Measurements from ENCODE around the gene TRPM6. TPM values are rescaled to one million over a fixed set of nuclear protein-coding genes. Genes with fewer than 3 reads are reported as not detected.
"Not testable (repeated sequence)": the region's sequence is repeated elsewhere in the genome, so short reads cannot be mapped to it uniquely, and the experiment has no call there.

Gene TRPM6
- total RNA-seq, 3 donors from 2014 or later = 39.3 to 125 (median 45.9) TPM

GRCh38 chr9:74861773-74862474 is 25.8 kb downstream of the TRPM6 start:
- H3K4me3 ChIP-seq = no peak overlapping the region
- peaks cover 13% of the 10 kb centered on the region for H3K4me1 ChIP-seq (ENCODE audit: low read depth)
- intact Hi-C loops (cut with DNase I, micrococcal nuclease) = no loop called here
- ATAC-seq (peak; percentile 58), DNase-seq (no peak)
- no peaks in the 10 kb centered on the region for H3K9me3 ChIP-seq
- H3K36me3 ChIP-seq (ENCODE audit: low read depth) = no peaks in the 10 kb centered on the region
- TF ChIP-seq CTCF (IDR thresholded peaks at IDR 0.05) = no peak

- no peak for TF ChIP-seq CTCF (IDR thresholded peaks at IDR 0.05)
- DNase-seq = no peak
- ATAC-seq = peak; percentile 37
- Histone ChIP-seq H3K36me3 (ENCODE audit: low read depth) (no peaks in the 10 kb centered on the region), H3K4me1 (ENCODE audit: low read depth) (peaks cover 13% of the 10 kb centered on the region), H3K9me3 (no peaks in the 10 kb centered on the region), H3K4me3 (no peak overlapping the region)
- intact Hi-C loops (cut with DNase I, micrococcal nuclease) = no loop called here
Measured at GRCh38 chr9:74861071-74861470, 26.6 kb downstream of the TRPM6 start.

GRCh38 chr9:74860247-74860646 is 27.5 kb downstream of the TRPM6 start:
- H3K4me3 ChIP-seq; H3K9me3 ChIP-seq; ATAC-seq; intact Hi-C loops (cut with DNase I, micrococcal nuclease); H3K4me1 ChIP-seq (ENCODE audit: low read depth); DNase-seq; H3K36me3 ChIP-seq (ENCODE audit: low read depth): not testable (repeated sequence)

GRCh38 chr9:74859786-74860185 is 27.9 kb downstream of the TRPM6 start:
- DNase-seq (no peak), ATAC-seq (no peak)
- H3K4me1 ChIP-seq (ENCODE audit: low read depth) = peaks cover 8% of the 10 kb centered on the region
- H3K9me3 ChIP-seq = no peaks in the 10 kb centered on the region
- intact Hi-C loops (cut with DNase I, micrococcal nuclease) = no loop called here
- no peaks in the 10 kb centered on the region for H3K36me3 ChIP-seq (ENCODE audit: low read depth)
- no peak overlapping the region for H3K4me3 ChIP-seq
- TF ChIP-seq CTCF (IDR thresholded peaks at IDR 0.05) = no peak

- DNase-seq (no peak), ATAC-seq (peak; percentile 67)
- H3K4me3 ChIP-seq = no peak overlapping the region
- intact Hi-C loops (cut with DNase I, micrococcal nuclease) = no loop called here
- no peak for TF ChIP-seq CTCF (IDR thresholded peaks at IDR 0.05)
- H3K4me1 ChIP-seq (ENCODE audit: low read depth) = peaks cover 8% of the 10 kb centered on the region
- no peaks in the 10 kb centered on the region for H3K36me3 ChIP-seq (ENCODE audit: low read depth)
- H3K9me3 ChIP-seq = no peaks in the 10 kb centered on the region
Measured at GRCh38 chr9:74858751-74859414, 28.8 kb downstream of the TRPM6 start.

- DNase-seq = no peak
- TF ChIP-seq CTCF (IDR thresholded peaks at IDR 0.05) = no peak
Measured at GRCh38 chr9:74856989-74857388, 30.7 kb downstream of the TRPM6 start.

More at GRCh38 chr9:74856989-74857388, 30.7 kb downstream of the TRPM6 start:
- Histone ChIP-seq H3K4me3 (no peak overlapping the region), H3K4me1 (ENCODE audit: low read depth) (peaks cover 8% of the 10 kb centered on the region), H3K9me3 (no peaks in the 10 kb centered on the region), H3K36me3 (ENCODE audit: low read depth) (no peaks in the 10 kb centered on the region)
- peak; percentile 69 for ATAC-seq
- intact Hi-C loops (cut with DNase I, micrococcal nuclease) = no loop called here

Measured in mucosa of descending colon (tissue), 3 donors.